NOMO-1 (cell line): ENCODE measurements around the gene ENTPD6.
"Not testable (repeated sequence)": the region's sequence is repeated elsewhere in the genome, so short reads cannot be mapped to it uniquely, and the experiment has no call there.

Experiments used
- DNase-seq, 2 experiments: peaks; one replicate each; lab custom pipeline; 2025; ENCODE audit not compliant: unreplicated experiment in 2 of 2; lab: John Stamatoyannopoulos, UW

Gene ENTPD6

GRCh38 chr20:25253606-25254275 lies 58.2 kb downstream of the ENTPD6 start:
- DNase-seq, result no peak

DNA sequence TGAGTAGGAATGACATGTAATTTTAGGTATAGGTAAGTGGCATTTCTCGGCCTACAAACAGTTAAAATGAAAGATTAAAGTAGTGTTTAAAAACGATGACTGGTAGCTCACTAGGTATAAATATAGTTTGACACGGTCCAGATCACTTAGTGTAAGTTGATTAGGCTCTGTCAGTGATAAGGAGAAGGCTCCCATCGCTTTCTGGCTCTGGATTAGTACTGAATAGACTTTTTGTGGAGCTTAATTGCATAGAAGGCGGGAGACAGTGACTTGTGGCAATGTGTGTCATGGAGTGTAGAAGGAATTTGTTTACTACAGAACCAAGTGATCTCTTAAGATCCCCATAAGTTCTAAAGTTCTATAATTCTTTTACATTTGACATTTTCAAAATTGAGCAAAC lies 59.1 kb downstream of the ENTPD6 start:
- no peak for DNase-seq

GRCh38 chr20:25254986-25255680 lies 59.6 kb downstream of the ENTPD6 start:
- DNase-seq, result no peak

DNA sequence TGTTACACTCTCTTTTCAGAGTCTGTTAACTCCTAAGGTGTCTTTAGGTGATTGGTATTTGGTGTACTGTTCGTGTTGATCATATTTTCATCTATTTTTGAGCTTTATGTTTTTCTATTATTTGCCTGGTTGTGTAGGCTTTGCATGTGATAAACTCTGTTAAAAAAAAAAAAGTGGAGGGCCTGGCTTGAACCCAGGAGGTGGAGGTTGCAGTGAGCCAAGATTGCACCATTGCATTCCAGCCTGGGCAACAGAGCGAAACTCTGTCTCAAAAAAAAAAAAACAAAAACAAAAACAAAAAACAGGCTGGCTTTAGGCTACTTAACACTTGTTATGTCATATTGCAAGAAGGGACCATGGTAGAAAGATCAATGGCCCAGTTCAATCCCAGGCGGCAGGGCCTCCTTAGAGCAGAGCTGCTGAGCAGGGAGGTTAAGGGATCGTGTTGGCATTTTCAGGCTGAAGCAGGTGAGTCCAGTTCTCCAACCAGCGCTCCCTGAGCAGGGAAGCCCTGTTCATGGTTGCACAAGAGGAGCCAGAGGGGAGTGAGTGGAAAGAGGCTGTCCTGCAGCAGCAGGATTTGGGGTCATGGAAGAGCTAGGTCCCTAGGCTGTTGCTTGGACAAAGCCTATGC lies 60.8 kb downstream of the ENTPD6 start:
- DNase-seq, result no peak

GRCh38 chr20:25257130-25257529 lies 61.6 kb downstream of the ENTPD6 start:
- no peak for DNase-seq

- no peak for DNase-seq
These were observed 62.4 kb downstream of the ENTPD6 start for GRCh38 chr20:25257756-25258475.

DNA sequence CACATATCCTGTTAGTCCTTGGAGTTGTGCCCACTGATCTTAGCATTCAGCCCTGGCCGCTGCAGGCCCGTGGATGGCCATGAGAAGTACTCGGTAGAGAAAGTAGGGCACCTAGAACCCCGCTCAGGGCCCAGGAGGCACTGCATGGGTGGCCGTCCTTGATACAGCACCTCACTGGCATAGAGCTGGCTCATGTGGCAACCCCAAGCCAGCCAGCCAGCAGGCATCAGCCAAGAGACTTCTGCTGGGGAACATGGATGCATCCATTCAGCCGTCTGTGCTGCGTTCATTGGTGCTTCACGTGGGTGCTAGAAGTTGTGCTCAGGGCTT lies 62.9 kb downstream of the ENTPD6 start:
- DNase-seq, result no peak

DNA sequence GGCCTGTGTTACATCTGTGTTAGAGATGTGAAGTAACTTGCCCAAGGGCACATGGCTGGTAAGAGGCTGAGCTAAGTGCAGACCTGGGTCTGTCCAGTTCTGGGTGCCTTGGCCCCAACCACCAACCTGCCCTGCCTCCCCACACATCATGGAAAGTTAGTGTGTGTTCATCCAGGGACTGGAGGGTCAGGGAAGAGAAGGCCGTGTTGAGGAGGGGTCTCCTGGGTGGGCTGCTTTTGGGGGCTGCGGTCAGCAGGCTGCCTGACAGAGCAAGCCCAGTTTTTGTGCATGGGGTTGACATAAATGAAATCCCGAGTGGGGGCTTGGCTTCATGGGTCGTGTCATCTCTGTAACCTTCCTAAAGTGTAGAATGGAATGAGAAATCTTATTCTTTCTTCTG lies 63.3 kb downstream of the ENTPD6 start:
- no peak for DNase-seq

DNA sequence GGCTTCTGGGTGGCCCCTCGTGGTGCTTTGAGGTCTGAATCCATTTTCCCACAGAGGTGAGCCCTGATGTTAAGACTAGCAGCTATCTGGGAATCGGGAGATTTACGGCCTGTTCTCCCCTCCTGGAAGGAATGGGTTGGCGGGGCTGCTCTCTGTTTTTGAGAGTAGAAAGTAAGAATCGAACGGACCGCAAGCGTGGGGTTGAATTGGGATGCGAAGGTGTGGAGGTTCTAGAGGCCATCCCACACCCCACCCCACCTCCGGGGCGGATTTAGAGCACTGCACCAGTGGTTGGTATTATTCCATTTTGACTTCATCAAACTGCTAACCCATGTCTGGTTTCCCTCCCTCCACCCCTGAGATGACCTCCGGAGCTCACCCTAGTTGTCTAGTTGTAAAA lies 63.8 kb downstream of the ENTPD6 start:
- DNase-seq, result no peak

- no peak for DNase-seq
These were observed 64.3 kb downstream of the ENTPD6 start for GRCh38 chr20:25259788-25260254.

- DNase-seq, result not testable (repeated sequence)
These were observed 65.4 kb downstream of the ENTPD6 start for GRCh38 chr20:25260770-25261437.

- no peak for DNase-seq
These were observed 73.7 kb downstream of the ENTPD6 start for GRCh38 chr20:25269057-25269832.

DNA sequence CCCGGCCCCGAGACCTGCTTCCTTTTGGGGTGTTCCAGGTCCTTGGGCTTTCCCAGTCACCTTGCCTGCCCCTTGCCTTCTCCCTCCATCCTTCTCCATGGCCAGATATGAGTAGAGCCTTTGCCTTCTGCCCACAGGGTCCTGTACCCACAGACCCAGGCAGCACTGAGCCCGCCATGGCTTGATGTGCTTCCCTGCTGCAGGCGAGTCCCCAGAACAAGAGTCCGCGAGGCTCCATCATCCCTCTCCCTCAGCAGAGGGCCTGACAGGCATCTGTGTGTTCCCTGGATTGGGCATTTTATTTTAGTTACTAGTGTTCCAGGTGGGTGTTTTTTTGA lies 74.3 kb downstream of the ENTPD6 start:
- no peak for DNase-seq

GRCh38 chr20:25270829-25271251 lies 75.3 kb downstream of the ENTPD6 start:
- DNase-seq, result no peak

GRCh38 chr20:25271486-25272222 lies 76.1 kb downstream of the ENTPD6 start:
- DNase-seq, result no peak

- DNase-seq, result no peak
These were observed 76.9 kb downstream of the ENTPD6 start for GRCh38 chr20:25272223-25273000.

DNA sequence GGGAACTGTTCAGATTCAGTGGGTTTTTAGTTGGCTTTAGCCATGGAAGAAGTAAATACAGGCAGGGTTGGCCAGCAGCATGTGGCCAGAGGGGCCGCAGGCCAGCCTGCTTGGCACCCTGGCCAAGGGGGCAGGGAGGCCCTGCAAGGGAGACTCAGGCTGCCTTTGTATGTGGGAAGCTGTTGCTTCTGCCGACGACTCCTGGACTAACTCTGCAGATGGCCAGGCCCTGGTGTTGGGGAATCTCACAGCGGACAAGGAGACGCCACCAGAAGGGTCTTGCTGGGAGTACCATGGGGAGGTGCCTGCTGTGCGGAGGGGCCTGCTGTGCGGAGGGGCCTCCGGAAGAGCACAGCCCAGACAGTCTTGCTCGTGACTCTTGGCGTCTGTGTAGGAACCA lies 77.5 kb downstream of the ENTPD6 start:
- DNase-seq, result no peak

- no peak for DNase-seq
These were observed 78.2 kb downstream of the ENTPD6 start for GRCh38 chr20:25273541-25274358.
